ENCODE data around the gene CTRB2. TPM values are rescaled to one million over a fixed set of nuclear protein-coding genes. Genes with fewer than 3 reads are reported as not detected.
A peak's percentile ranks its signal among the peaks of the same experiment; 100 is the strongest.

CTRB2 gene
- total RNA-seq, 1 experiment from 2014 or later = not detected

DNA sequence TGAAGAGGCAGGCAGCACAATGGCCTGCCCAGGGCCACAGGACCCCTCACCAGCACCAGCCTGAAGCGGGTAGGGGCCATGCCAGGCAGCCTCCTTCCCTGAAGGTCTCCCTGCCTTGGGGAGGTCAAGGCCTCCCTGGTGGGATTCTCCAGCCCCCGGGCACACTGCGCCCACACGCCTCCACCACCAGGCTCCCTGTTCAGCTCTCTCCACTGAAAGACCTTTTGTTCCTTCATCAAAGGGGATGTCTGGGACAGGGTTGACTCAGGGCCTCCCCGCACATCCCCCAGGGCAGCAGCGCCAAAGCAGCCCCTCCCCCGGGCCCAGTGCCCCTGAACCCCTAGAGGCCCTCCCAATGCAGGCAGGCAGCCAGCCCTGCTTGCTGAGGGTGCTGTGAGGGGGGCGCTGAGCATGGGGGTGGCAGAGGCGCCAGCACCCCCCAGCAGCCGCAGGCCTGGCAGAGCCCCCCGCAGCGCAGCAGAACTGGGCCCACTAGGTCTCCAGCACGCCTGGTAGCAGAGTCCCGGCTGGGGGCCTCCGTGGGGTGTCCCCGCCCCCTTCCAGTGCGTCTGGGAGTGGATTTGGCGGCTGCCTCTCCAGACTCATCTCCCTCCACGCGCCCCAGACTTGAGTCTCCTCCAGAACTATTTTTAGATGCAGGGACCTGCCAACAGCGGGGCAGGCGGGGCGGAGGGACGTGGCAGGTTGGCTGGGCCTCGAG is 31.3 kb upstream of the CTRB2 start:
- BruUV-seq (replicated peaks) = no TSS peak
- Mint-ChIP-seq H3K36me3 (ENCODE audit: insufficient read depth, unreplicated experiment) (peaks cover 85% of the 10 kb centered on the region), H3K4me1 (ENCODE audit: low read depth, unreplicated experiment) (peaks cover 50% of the 10 kb centered on the region), H3K27ac (ENCODE audit: unreplicated experiment) (peak overlapping the region; percentile 44), H3K9me3 (ENCODE audit: low read depth, unreplicated experiment) (no peaks in the 10 kb centered on the region), H3K27me3 (ENCODE audit: unreplicated experiment) (no peaks in the 10 kb centered on the region), H3K4me3 (ENCODE audit: low read depth, unreplicated experiment) (no peak overlapping the region)
- TF ChIP-seq, protein P1, sequence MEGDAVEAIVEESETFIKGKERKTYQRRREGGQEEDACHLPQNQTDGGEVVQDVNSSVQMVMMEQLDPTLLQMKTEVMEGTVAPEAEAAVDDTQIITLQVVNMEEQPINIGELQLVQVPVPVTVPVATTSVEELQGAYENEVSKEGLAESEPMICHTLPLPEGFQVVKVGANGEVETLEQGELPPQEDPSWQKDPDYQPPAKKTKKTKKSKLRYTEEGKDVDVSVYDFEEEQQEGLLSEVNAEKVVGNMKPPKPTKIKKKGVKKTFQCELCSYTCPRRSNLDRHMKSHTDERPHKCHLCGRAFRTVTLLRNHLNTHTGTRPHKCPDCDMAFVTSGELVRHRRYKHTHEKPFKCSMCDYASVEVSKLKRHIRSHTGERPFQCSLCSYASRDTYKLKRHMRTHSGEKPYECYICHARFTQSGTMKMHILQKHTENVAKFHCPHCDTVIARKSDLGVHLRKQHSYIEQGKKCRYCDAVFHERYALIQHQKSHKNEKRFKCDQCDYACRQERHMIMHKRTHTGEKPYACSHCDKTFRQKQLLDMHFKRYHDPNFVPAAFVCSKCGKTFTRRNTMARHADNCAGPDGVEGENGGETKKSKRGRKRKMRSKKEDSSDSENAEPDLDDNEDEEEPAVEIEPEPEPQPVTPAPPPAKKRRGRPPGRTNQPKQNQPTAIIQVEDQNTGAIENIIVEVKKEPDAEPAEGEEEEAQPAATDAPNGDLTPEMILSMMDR (IDR thresholded peaks at IDR 0.05; ENCODE audit: unreplicated experiment) = no peak
- no peak for DNase-seq
- CTCF ChIA-PET = interaction anchor here (1.3 kb wide), 1 partner anchor 147 kb away, joined by 3 read pairs; no protein-coding TSS in a partner anchor
- intact Hi-C loops (cut with micrococcal nuclease; ENCODE audit: unreplicated experiment) = no loop called here

- no TSS peak for BruUV-seq (replicated peaks)
- H3K4me3 Mint-ChIP-seq (ENCODE audit: low read depth, unreplicated experiment) = no peak overlapping the region
- peaks cover 43% of the 10 kb centered on the region for H3K4me1 Mint-ChIP-seq (ENCODE audit: low read depth, unreplicated experiment)
- CTCF ChIA-PET = no interaction called here
- intact Hi-C loops (cut with micrococcal nuclease; ENCODE audit: unreplicated experiment) = no loop called here
- no peaks in the 10 kb centered on the region for H3K9me3 Mint-ChIP-seq (ENCODE audit: low read depth, unreplicated experiment)
- no peaks in the 10 kb centered on the region for H3K27me3 Mint-ChIP-seq (ENCODE audit: unreplicated experiment)
- H3K27ac Mint-ChIP-seq (ENCODE audit: unreplicated experiment) = peak overlapping the region; percentile 36
- DNase-seq = no peak
- TF ChIP-seq, protein P1 (IDR thresholded peaks at IDR 0.05; ENCODE audit: unreplicated experiment) = no peak
- peaks cover 85% of the 10 kb centered on the region for H3K36me3 Mint-ChIP-seq (ENCODE audit: insufficient read depth, unreplicated experiment)
Observed at GRCh38 chr16:75237398-75238131, 30.6 kb upstream of the CTRB2 start.

DNA sequence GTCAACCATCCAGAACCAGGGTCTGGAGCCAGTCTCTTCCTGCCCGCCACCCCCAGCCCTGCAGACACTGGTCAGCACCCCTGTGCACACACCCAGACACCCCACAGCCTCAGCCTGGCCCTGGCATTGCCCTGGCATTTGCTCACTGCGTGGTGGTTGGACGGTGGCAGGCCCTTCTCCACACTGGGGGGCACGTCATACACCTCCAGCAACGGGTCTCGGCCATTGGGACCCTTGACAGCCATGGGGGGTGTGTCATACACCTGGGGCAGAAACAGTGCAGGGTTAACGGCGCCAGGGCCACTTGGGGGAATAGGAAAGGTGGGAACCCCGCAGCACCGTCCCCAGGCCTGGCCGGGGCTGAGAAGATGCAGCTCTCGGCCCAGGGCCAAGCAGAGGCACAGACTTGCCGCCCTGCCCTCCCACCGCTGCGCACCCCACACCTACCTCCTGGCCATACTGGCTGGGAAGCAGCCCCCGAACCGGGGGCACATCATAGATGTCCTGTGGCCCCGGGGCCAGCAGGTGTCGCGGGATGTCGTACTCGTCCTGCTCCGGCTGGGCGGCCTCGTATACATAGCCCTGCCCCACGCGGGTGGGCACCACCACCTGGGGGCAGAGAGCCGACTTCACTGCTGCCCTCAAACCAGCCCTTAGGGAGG is 29.9 kb upstream of the CTRB2 start:
- peaks cover 85% of the 10 kb centered on the region for H3K36me3 Mint-ChIP-seq (ENCODE audit: insufficient read depth, unreplicated experiment)
- H3K9me3 Mint-ChIP-seq (ENCODE audit: low read depth, unreplicated experiment) = no peaks in the 10 kb centered on the region
- H3K4me1 Mint-ChIP-seq (ENCODE audit: low read depth, unreplicated experiment) = peaks cover 41% of the 10 kb centered on the region
- no peaks in the 10 kb centered on the region for H3K27me3 Mint-ChIP-seq (ENCODE audit: unreplicated experiment)
- no peak overlapping the region for H3K4me3 Mint-ChIP-seq (ENCODE audit: low read depth, unreplicated experiment)
- BruUV-seq (replicated peaks) = no TSS peak
- TF ChIP-seq, protein P1 (IDR thresholded peaks at IDR 0.05; ENCODE audit: unreplicated experiment) = no peak
- intact Hi-C loops (cut with micrococcal nuclease; ENCODE audit: unreplicated experiment) = no loop called here
- CTCF ChIA-PET = interaction anchor here (0.9 to 1.0 kb wide), 2 partner anchors 8 to 78 kb away, joined by 3 to 4 read pairs; no protein-coding TSS in a partner anchor
- DNase-seq = no peak
- H3K27ac Mint-ChIP-seq (ENCODE audit: unreplicated experiment) = peak overlapping the region; percentile 36

DNA sequence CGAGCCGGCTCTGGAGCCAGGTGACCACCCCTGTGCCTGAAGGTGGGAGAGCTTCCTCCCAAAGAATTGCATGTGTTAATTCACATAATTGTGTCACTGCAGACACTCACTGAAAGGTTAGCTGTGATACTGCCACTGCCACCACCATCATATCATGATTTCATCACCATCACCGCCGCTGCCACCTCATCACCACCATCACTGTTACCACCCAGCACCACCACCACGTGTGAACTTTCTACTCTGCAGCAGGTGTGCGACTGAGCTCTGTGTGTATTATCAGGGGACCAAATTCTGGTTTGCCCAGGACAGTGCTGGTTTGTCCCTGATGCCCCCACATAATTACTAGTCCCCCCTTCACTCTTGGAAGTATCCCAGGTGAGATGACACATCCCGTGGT is 29.3 kb upstream of the CTRB2 start:
- CTCF ChIA-PET = interaction anchor here (0.9 to 1.0 kb wide), 2 partner anchors 9 to 77 kb away, joined by 3 to 4 read pairs; no protein-coding TSS in a partner anchor
- H3K4me1 Mint-ChIP-seq (ENCODE audit: low read depth, unreplicated experiment) = peaks cover 40% of the 10 kb centered on the region
- peaks cover 83% of the 10 kb centered on the region for H3K36me3 Mint-ChIP-seq (ENCODE audit: insufficient read depth, unreplicated experiment)
- intact Hi-C loops (cut with micrococcal nuclease; ENCODE audit: unreplicated experiment) = no loop called here
- H3K27me3 Mint-ChIP-seq (ENCODE audit: unreplicated experiment) = no peaks in the 10 kb centered on the region
- H3K27ac Mint-ChIP-seq (ENCODE audit: unreplicated experiment) = peak overlapping the region; percentile 34
- no TSS peak for BruUV-seq (replicated peaks)
- H3K9me3 Mint-ChIP-seq (ENCODE audit: low read depth, unreplicated experiment) = no peaks in the 10 kb centered on the region
- DNase-seq = no peak
- H3K4me3 Mint-ChIP-seq (ENCODE audit: low read depth, unreplicated experiment) = no peak overlapping the region
- TF ChIP-seq, protein P1 (IDR thresholded peaks at IDR 0.05; ENCODE audit: unreplicated experiment) = no peak

Data from Calu3 (cell line).